HEK293 (cell line): ENCODE data around the gene PDXK.

Experiments used
- CTCF ChIP-seq: fragments of 450-650 bp; formaldehyde crosslinking; IDR thresholded peaks from 2 replicates; pipeline ENCODE4 v1.5.1; 2016; ENCODE audit warnings: missing biosample characterization, missing genetic modification characterization
- TCF7L2 ChIP-seq: IDR thresholded peaks from 2 replicates; pipeline ENCODE4 v1.6.1; 2011; ENCODE audit warnings: low read depth, mild to moderate bottlenecking, inconsistent platforms, low read length, moderate library complexity, borderline replicate concordance
- TRIM28 ChIP-seq: IDR thresholded peaks from 2 replicates; pipeline ENCODE4 v1.6.1; 2011; ENCODE audit warnings: low read length, control low read depth, borderline replicate concordance
- ZNF10 ChIP-seq: fragments of 450-650 bp; formaldehyde crosslinking; IDR thresholded peaks from 2 replicates; pipeline ENCODE4 v1.5.1; 2017; ENCODE audit warnings: missing biosample characterization, missing genetic modification characterization
- ZNF138 ChIP-seq: fragments of 450-650 bp; formaldehyde crosslinking; IDR thresholded peaks from 2 replicates; pipeline ENCODE4 v1.5.1; 2016; ENCODE audit warnings: missing biosample characterization, missing genetic modification characterization, borderline replicate concordance
- ZNF146 ChIP-seq: fragments of 450-650 bp; formaldehyde crosslinking; IDR thresholded peaks from 2 replicates; pipeline ENCODE4 v1.5.1; 2016; ENCODE audit warnings: missing biosample characterization, missing genetic modification characterization
- ZNF239 ChIP-seq: fragments of 450-650 bp; formaldehyde crosslinking; IDR thresholded peaks from 2 replicates; pipeline ENCODE4 v1.5.1; 2016; ENCODE audit warnings: missing biosample characterization, missing genetic modification characterization
- ZNF24 ChIP-seq: fragments of 450-650 bp; formaldehyde crosslinking; IDR thresholded peaks from 2 replicates; pipeline ENCODE4 v1.5.1; 2016; ENCODE audit warnings: missing biosample characterization, missing genetic modification characterization
- ZNF558 ChIP-seq: fragments of 450-650 bp; formaldehyde crosslinking; IDR thresholded peaks from 2 replicates; pipeline ENCODE4 v1.5.1; 2016; ENCODE audit warnings: missing biosample characterization, missing genetic modification characterization
- ZNF560 ChIP-seq: fragments of 450-650 bp; formaldehyde crosslinking; IDR thresholded peaks from 2 replicates; pipeline ENCODE4 v1.5.1; 2017; ENCODE audit warnings: missing biosample characterization, missing genetic modification characterization, borderline replicate concordance
- ZNF626 ChIP-seq: fragments of 450-650 bp; sonication (Bioruptor Pico); formaldehyde crosslinking; IDR thresholded peaks from 2 replicates; pipeline ENCODE4 v1.5.1; 2018; ENCODE audit warnings: missing biosample characterization, missing genetic modification characterization, inconsistent platforms
- ZNF639 ChIP-seq: fragments of 450-650 bp; formaldehyde crosslinking; IDR thresholded peaks from 2 replicates; pipeline ENCODE4 v1.5.1; 2016; ENCODE audit warnings: missing biosample characterization, missing genetic modification characterization
- ZNF776 ChIP-seq: fragments of 450-650 bp; formaldehyde crosslinking; IDR thresholded peaks from 2 replicates; pipeline ENCODE4 v1.5.0; 2017; ENCODE audit warnings: missing biosample characterization, missing genetic modification characterization, borderline replicate concordance

- no peak for TF ChIP-seq ZNF138 (tag by site-specific recombination)
- TF ChIP-seq ZNF626 = no peak
- no peak for TF ChIP-seq CTCF (tag by site-specific recombination)
- no peak for TF ChIP-seq ZNF560 (tag by site-specific recombination)
- no peak for TF ChIP-seq TRIM28
- no peak for TF ChIP-seq ZNF239 (tag by site-specific recombination)
- TF ChIP-seq ZNF10 (tag by site-specific recombination) = no peak
- TF ChIP-seq ZNF24 (tag by site-specific recombination) = no peak
- no peak for TF ChIP-seq TCF7L2
- no peak for TF ChIP-seq ZNF639 (tag by site-specific recombination)
- no peak for TF ChIP-seq ZNF146 (tag by site-specific recombination)
- TF ChIP-seq ZNF558 = no peak
- no peak for TF ChIP-seq ZNF776 (tag by site-specific recombination)
These were observed 86.4 kb downstream of the PDXK start for GRCh38 chr21:43805275-43805800.
